ENCODE data around the gene MT1F. TPM values are rescaled to one million over a fixed set of nuclear protein-coding genes. Genes with fewer than 3 reads are reported as not detected.

Gene MT1F
- total and polyA plus RNA-seq, 2 of the 4 experiments (the other 2 are of a cell fraction): 0.56 TPM; not detected in 1

DNA sequence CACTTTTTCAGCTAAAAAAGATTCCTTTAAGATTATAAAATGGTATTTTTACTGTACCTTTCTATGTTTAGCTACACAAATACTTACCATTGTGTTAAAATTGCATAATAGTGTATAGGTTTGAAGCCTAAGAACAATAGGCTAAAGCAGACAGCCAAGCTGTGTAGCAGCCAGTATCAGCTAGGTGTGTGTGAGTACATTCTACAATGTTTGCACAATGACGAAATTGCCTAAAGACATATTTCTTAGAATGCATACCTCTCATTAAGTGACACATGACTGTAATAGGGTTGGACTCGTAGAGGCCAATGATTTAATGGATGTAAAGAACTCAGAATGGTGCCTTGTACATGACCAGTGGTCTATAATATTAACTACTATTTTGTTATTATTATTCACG is 7.9 kb upstream of the MT1F start:
- Histone ChIP-seq H2BK15ac (ENCODE audit: low read depth, low read length) (no peak overlapping the region), H3K23ac (ENCODE audit: low read depth, low read length) (no peak overlapping the region), H3K27me3 (ENCODE audit: control insufficient read depth, insufficient read depth, low read length) (peaks cover 82% of the 10 kb centered on the region), H3K9me1 (ENCODE audit: insufficient read depth, low read length) (0 out of 2 replicates have a peak, but pooled peaks cover 3% of the 10 kb centered on the region), H4K8ac (ENCODE audit: low read depth in 2 of 2, low read length in 2 of 2) (no peak overlapping the region), H3K9ac (ENCODE audit: low read depth, low read length) (no peak overlapping the region), H3K4ac (ENCODE audit: low read depth, low read length) (no peak overlapping the region), H3K4me2 (ENCODE audit: low read depth, low read length) (no peak overlapping the region), H3K4me1 (ENCODE audit: control insufficient read depth, insufficient read depth, low read length) (no peaks in the 10 kb centered on the region), H2AFZ (replicated peaks; ENCODE audit: low read length, poor library complexity) (no peak overlapping the region), H3K79me1 (ENCODE audit: low read depth in 1 of 2, low read length in 2 of 2) (no peaks in the 10 kb centered on the region), H3K18ac (ENCODE audit: low read depth, low read length) (no peak overlapping the region), H2AK9ac (replicated peaks; ENCODE audit: low read depth, low read length, poor library complexity) (no peak overlapping the region), H2AK5ac (ENCODE audit: low read depth, low read length) (no peak overlapping the region), H3K4me3 (ENCODE audit: insufficient read depth, low read depth, low read length) (no peak overlapping the region), H2BK20ac (ENCODE audit: low read depth, low read length) (no peak overlapping the region), H4K5ac (ENCODE audit: low read depth, low read length) (no peak overlapping the region), H3K14ac (replicated peaks; ENCODE audit: low read depth, low read length) (no peak overlapping the region), H3K27ac (ENCODE audit: insufficient read depth, low read length) (no peak overlapping the region), H4K20me1 (ENCODE audit: insufficient read depth, low read length) (no peaks in the 10 kb centered on the region; the same call in 1 of the 2 replicates), H2BK120ac (ENCODE audit: low read depth, low read length) (no peak overlapping the region), H3K36me3 (ENCODE audit: control insufficient read depth, insufficient read depth, low read length) (no peaks in the 10 kb centered on the region), H4K91ac (ENCODE audit: insufficient read depth, low read depth, low read length) (no peak overlapping the region), H2BK5ac (ENCODE audit: low read depth, low read length, poor library complexity, severe bottlenecking) (no peak overlapping the region), H3K9me3 (ENCODE audit: control insufficient read depth, insufficient read depth, low read length) (0 out of 2 replicates have a peak, but pooled peaks cover 2% of the 10 kb centered on the region), H3K56ac (ENCODE audit: extremely low read depth, insufficient read depth, low read length) (no peak overlapping the region)
- TF ChIP-seq RCOR1 (IDR thresholded peaks at IDR 0.05; ENCODE audit: insufficient replicate concordance, low read length) (no peak), BHLHE40 (IDR thresholded peaks at IDR 0.05; ENCODE audit: low read depth, low read length) (no peak), USF2 (IDR thresholded peaks at IDR 0.05; ENCODE audit: low read depth, low read length) (no peak), CHD1 (IDR thresholded peaks at IDR 0.05; ENCODE audit: low read depth, low read length) (no peak), MXI1 (IDR thresholded peaks at IDR 0.05; ENCODE audit: borderline replicate concordance, low read depth, low read length) (no peak), RFX5 (IDR thresholded peaks at IDR 0.05; ENCODE audit: low read depth, low read length) (no peak), CEBPB (IDR thresholded peaks at IDR 0.05; ENCODE audit: low read depth, low read length) (no peak), FOS (IDR thresholded peaks at IDR 0.05; ENCODE audit: low read depth, low read length) (no peak), SMC3 (IDR thresholded peaks at IDR 0.05; ENCODE audit: low read depth, low read length) (no peak), MAFK (IDR thresholded peaks at IDR 0.05; ENCODE audit: low read depth, low read length) (no peak), MAZ (IDR thresholded peaks at IDR 0.05; ENCODE audit: borderline replicate concordance, low read depth, low read length) (no peak), ELK1 (IDR thresholded peaks at IDR 0.05; ENCODE audit: borderline replicate concordance, low read depth, low read length) (no peak), RAD21 (IDR thresholded peaks at IDR 0.05; ENCODE audit: low read length) (no peak), POLR2A (IDR thresholded peaks at IDR 0.05; ENCODE audit: low read depth, low read length) (no peak), NFE2L2 (IDR thresholded peaks at IDR 0.05; ENCODE audit: low read depth, low read length) (no peak)
- TF ChIP-seq, protein P1, sequence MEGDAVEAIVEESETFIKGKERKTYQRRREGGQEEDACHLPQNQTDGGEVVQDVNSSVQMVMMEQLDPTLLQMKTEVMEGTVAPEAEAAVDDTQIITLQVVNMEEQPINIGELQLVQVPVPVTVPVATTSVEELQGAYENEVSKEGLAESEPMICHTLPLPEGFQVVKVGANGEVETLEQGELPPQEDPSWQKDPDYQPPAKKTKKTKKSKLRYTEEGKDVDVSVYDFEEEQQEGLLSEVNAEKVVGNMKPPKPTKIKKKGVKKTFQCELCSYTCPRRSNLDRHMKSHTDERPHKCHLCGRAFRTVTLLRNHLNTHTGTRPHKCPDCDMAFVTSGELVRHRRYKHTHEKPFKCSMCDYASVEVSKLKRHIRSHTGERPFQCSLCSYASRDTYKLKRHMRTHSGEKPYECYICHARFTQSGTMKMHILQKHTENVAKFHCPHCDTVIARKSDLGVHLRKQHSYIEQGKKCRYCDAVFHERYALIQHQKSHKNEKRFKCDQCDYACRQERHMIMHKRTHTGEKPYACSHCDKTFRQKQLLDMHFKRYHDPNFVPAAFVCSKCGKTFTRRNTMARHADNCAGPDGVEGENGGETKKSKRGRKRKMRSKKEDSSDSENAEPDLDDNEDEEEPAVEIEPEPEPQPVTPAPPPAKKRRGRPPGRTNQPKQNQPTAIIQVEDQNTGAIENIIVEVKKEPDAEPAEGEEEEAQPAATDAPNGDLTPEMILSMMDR (conservative IDR thresholded peaks at IDR 0.05; ENCODE audit: low read depth, low read length): no peak
- no CpG with 5 or more reads among the region's 3 CpGs for WGBS, 2 experiments (ENCODE audit: extremely low coverage in 2 of 2, insufficient read length in 1 of 2)
- intact Hi-C loops (cut with micrococcal nuclease): no loop called here
- DNase-seq (no peak), ATAC-seq (ENCODE audit: low read depth) (no peak)
- BruUV-seq (replicated peaks): no TSS peak
- ChIA-PET CTCF (no interaction called here), POLR2A (ENCODE audit: unreplicated experiment) (no interaction called here)
- dilution Hi-C loops (cut with HindIII; ENCODE audit: low sequenced_read_pairs, unreplicated experiment): no loop called here
- in situ Hi-C loops (cut with MboI; ENCODE audit: low sequenced_read_pairs): no loop called here
